SIG-M5 (cell line): Measurements from ENCODE around the gene DUSP8.

Experiments
- DNase-seq: peaks from one replicate; lab custom pipeline; 2025; lab: John Stamatoyannopoulos, UW

The DUSP8 gene

GRCh38 chr11:1553808-1554594 lies 18.1 kb downstream of the DUSP8 start:
- no peak for DNase-seq

GRCh38 chr11:1549338-1550330 lies 22.4 kb downstream of the DUSP8 start:
- DNase-seq: no peak

DNA sequence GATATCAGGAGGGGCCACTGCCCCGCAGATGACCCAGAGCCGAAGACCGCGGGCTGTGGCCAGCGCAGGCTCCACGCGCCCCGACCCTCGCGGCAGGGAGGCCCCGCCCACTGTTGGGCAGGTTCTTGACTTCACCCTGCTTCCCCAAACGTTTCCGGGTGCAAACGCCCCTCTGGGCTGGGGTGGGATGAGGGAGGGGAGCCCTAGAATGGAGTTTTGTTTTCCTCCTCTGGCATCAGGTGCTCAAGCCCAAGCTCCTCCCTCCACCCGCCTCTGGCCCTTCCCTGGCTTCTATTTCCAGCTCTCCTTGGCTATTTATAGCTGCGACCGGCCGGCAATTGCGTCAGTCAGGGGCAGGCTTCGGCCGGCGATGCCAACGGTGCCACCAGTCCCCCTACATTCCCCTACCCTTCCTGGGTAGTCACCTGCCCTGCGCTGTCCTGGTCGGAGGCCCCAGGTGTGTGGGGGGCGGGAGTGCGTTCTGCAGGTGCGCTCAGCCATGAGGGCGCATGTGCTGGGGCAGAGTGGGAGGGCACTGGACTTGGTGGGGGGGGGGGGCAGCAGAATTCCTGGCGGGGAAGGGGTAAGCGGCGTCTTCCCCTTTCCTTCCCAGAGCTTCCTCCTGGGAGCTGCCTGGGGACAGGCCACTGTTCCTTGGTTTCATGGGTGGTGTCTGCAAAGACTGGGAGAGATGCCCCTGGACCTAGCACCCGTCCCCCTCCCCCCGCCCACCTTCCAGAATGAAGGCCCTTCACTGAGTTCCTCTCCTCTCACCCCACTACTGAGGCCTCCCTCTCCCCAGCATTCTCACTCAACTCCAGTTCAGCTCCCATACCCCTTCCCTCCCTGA lies 23.6 kb downstream of the DUSP8 start:
- no peak for DNase-seq

GRCh38 chr11:1547467-1548098 lies 24.5 kb downstream of the DUSP8 start:
- no peak for DNase-seq

DNA sequence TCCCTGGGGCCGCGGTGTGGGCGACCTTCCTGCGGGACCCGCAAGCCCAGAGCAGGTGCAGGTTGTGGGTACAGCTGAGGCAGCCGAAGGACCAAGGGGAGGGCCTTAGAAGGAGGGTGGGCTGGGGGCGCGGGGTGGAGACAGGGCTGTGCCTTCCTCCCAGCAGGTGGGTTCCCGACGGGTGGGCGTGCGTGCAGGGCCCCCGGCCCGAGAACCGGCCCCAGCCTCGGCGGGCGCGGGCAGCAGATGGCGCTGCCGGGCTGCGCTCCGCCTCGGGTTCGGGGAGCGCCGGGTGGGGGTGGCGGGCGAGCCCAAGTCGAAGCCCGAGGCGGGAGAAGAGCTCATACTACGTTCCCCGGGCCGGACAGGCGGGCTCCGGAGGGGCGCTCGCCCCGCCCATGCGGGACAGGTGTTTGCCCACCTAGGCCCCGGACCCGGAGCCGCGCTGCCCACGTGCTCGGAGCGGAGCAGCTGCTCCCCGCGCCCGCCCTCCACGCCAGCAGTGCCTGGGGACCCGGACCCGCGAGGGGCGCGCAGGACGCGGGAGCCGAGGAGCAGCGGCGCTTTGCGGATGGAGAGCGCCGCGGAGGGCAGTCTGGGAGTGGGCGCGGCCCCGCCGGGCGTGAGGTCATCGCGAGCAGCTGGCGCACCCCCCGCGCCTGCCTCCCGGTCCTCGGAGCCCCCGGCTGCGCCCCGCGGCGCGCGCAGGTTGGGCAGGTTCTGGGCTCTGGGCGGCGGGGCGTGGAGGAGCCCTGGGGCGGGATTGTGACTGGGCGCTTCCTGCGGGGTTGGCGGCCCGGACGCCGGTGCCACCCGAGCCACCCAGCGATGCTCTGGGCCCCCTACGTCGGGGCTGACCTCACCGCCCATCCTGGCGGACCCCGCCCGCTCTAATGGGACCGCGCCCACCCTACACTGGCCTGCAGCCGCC lies 25.3 kb downstream of the DUSP8 start:
- DNase-seq: no peak

DNA sequence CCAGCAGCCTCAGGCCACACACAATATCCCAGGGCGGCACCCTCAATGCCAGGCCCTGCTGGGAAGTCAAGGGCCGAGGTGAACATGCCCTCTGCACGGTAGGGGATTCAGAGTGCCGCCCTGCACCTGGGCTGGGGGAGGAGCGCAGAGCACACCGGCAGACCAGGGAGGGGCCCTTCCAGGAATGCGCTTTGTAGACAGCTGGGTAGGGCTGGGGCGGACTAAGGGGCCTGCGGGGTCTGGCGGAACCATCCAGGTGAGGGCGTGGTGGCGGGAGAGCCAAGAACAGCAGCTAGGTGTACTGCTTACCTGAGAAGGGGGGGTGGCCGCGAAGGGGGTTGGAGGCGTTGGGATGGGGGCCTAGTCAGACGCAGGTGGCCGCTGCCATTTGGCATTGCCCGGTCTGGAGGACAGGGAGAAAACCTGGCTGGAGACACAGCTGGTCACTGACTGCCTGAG lies 26.0 kb downstream of the DUSP8 start:
- no peak for DNase-seq

GRCh38 chr11:1545432-1545831 lies 26.6 kb downstream of the DUSP8 start:
- DNase-seq: no peak

- no peak for DNase-seq
Measured at GRCh38 chr11:1544536-1544935, 27.5 kb downstream of the DUSP8 start.

- DNase-seq: no peak
Measured at GRCh38 chr11:1543606-1544263, 28.3 kb downstream of the DUSP8 start.

GRCh38 chr11:1542267-1542666 lies 29.8 kb downstream of the DUSP8 start:
- no peak for DNase-seq

- DNase-seq: no peak
Measured at GRCh38 chr11:1541474-1542204, 30.4 kb downstream of the DUSP8 start.

- DNase-seq: no peak
Measured at GRCh38 chr11:1540074-1540473, 32.0 kb downstream of the DUSP8 start.

DNA sequence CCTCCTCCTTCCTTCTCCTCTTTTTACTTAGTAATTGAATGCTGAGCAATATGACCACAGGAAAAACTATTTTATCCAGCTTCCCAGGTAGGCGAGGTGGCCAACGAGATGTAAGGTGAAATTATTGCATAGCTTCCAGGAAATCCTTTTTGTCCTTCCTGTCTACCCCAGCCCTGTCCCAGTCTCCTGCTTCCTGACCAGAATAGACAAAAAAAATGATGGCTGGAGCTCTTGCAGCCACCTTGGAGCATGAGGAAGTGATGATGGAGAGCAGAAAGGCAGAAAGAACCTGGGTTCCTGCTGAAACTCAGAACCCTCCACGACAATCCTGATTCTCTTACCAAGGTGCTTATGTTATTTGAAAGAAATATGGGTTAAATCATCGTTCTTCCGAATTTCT lies 33.9 kb downstream of the DUSP8 start:
- no peak for DNase-seq

DNA sequence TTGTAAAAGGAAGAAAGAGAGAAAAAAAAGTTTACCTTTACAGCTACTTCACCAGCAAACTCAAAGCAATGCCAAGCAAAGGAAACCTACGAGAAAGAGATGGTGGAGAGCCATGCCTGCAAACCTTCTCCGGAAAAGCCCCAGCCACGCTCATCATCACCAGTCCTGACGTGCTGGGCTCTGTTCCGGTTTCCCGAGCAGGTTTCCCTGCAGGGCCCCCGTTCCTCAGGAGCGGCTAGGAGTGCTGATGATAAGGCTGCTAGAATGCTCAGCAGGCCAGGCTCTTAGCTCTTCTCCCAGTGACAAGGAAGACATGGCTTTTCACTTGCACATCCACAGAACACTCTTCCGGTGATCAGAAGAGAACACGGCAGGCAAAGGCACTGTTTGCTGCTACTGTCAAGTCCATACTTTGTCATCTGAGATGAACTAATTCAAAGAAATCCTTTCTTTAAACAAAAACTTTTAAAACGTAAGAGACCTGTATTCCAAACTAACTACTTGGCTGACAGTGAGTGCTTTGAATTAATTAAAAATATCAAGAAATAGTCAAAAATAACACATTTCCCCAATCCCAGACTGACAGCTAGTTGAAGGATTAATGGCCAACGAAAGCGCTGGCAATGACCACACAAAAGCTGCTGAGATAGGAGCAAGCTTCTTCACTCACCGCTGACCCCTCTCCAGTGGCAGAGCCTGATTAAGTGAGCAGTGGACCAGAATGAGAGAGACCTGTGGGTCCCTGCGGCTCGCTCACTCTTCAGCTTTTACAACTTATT lies 35.8 kb downstream of the DUSP8 start:
- DNase-seq: no peak

DNA sequence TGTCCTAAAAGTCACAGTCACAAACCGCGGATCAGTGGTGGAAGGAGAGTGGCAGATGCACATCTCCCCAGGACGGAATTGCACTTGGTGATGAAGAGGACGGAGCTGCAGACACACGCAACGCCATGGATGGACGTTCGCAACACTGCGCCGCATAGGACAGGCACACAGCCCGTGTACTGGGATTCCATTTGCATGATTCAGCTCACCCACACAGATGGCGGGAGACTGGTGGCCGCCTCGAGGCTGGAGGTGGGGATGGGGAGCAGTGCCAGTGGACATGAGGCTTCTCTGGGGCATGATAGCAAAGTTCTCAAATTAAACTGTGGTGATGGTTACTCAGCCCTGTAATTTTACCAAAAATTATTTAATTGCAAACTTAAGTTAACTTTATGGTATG lies 37.4 kb downstream of the DUSP8 start:
- DNase-seq: no peak

GRCh38 chr11:1534171-1534570 lies 37.9 kb downstream of the DUSP8 start:
- no peak for DNase-seq

GRCh38 chr11:1533342-1533725 lies 38.7 kb downstream of the DUSP8 start:
- no peak for DNase-seq

GRCh38 chr11:1532606-1533341 lies 39.3 kb downstream of the DUSP8 start:
- DNase-seq: no peak
